Measurements from ENCODE around the gene SLC1A6.

DNA sequence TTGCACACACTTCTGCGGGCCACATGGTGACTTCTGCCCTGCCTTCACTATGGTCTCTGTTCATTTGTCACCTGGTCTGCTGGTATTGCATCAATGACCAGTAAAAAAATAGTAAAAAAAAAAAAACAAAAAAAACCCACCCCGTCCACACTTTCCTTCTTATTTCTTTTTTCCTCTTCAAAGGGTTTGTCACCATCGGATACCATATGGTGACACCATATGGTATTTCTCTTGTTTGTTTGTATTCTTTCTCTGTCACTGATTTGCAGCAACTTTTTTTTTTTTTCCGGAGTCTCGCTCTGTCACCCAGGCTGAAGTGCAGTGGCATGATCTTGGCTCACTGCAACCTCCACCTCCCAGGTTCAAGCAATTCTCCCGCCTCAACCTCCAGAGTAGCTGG lies 64.5 kb downstream of the SLC1A6 start:
- TF ChIP-seq, protein P1, sequence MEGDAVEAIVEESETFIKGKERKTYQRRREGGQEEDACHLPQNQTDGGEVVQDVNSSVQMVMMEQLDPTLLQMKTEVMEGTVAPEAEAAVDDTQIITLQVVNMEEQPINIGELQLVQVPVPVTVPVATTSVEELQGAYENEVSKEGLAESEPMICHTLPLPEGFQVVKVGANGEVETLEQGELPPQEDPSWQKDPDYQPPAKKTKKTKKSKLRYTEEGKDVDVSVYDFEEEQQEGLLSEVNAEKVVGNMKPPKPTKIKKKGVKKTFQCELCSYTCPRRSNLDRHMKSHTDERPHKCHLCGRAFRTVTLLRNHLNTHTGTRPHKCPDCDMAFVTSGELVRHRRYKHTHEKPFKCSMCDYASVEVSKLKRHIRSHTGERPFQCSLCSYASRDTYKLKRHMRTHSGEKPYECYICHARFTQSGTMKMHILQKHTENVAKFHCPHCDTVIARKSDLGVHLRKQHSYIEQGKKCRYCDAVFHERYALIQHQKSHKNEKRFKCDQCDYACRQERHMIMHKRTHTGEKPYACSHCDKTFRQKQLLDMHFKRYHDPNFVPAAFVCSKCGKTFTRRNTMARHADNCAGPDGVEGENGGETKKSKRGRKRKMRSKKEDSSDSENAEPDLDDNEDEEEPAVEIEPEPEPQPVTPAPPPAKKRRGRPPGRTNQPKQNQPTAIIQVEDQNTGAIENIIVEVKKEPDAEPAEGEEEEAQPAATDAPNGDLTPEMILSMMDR (conservative IDR thresholded peaks at IDR 0.05 in 1 of 2, IDR thresholded peaks at IDR 0.05 in 1 of 2; ENCODE audit: extremely low read depth in 1 of 2, insufficient read depth in 1 of 2, low read depth in 1 of 2, low read length in 2 of 2): no peak
- no peak for TF ChIP-seq EZH2 (IDR thresholded peaks at IDR 0.05; ENCODE audit: borderline replicate concordance, low read length)
